ENCODE data around the gene LMO7.

LMO7 gene

GRCh38 chr13:75889427-75889826 lies 253.3 kb downstream of the LMO7 start:
- in situ Hi-C loops (cut with HindIII; ENCODE audit: low pct_unique_long_range_greater_than_20kb, low sequenced_read_pairs): no loop called here
- no peak for DNase-seq (ENCODE audit: low read depth in 1 of 2, low spot score in 1 of 2)
- TF ChIP-seq JUND (IDR thresholded peaks at IDR 0.05; ENCODE audit: low read depth): no peak

GRCh38 chr13:75895168-75895567 lies 259.0 kb downstream of the LMO7 start:
- DNase-seq (ENCODE audit: low read depth in 1 of 2, low spot score in 1 of 2): no peak
- in situ Hi-C loops (cut with HindIII; ENCODE audit: low pct_unique_long_range_greater_than_20kb, low sequenced_read_pairs): no loop called here
- TF ChIP-seq JUND (IDR thresholded peaks at IDR 0.05; ENCODE audit: low read depth): no peak

GRCh38 chr13:75896271-75896670 lies 260.1 kb downstream of the LMO7 start:
- no peak for DNase-seq (ENCODE audit: low read depth in 1 of 2, low spot score in 1 of 2)
- in situ Hi-C loops (cut with HindIII; ENCODE audit: low pct_unique_long_range_greater_than_20kb, low sequenced_read_pairs): no loop called here
- TF ChIP-seq JUND (IDR thresholded peaks at IDR 0.05; ENCODE audit: low read depth): no peak

GRCh38 chr13:75897386-75897785 lies 261.3 kb downstream of the LMO7 start:
- in situ Hi-C loops (cut with HindIII; ENCODE audit: low pct_unique_long_range_greater_than_20kb, low sequenced_read_pairs): no loop called here
- DNase-seq (ENCODE audit: low read depth in 1 of 2, low spot score in 1 of 2): no peak

GRCh38 chr13:75901501-75901900 lies 265.4 kb downstream of the LMO7 start:
- TF ChIP-seq JUND (IDR thresholded peaks at IDR 0.05; ENCODE audit: low read depth): no peak
- DNase-seq (ENCODE audit: low read depth in 1 of 2, low spot score in 1 of 2): no peak
- in situ Hi-C loops (cut with HindIII; ENCODE audit: low pct_unique_long_range_greater_than_20kb, low sequenced_read_pairs): no loop called here

More at GRCh38 chr13:75897386-75897785, 261.3 kb downstream of the LMO7 start:
- TF ChIP-seq JUND (IDR thresholded peaks at IDR 0.05; ENCODE audit: low read depth): no peak

- no peak for DNase-seq (ENCODE audit: low read depth in 1 of 2, low spot score in 1 of 2)
- TF ChIP-seq JUND (IDR thresholded peaks at IDR 0.05; ENCODE audit: low read depth): no peak
- in situ Hi-C loops (cut with HindIII; ENCODE audit: low pct_unique_long_range_greater_than_20kb, low sequenced_read_pairs): no loop called here
Measured at GRCh38 chr13:75902166-75903104, 266.3 kb downstream of the LMO7 start.

- no peak for DNase-seq (ENCODE audit: low read depth in 1 of 2, low spot score in 1 of 2)
- no peak for TF ChIP-seq JUND (IDR thresholded peaks at IDR 0.05; ENCODE audit: low read depth)
- in situ Hi-C loops (cut with HindIII; ENCODE audit: low pct_unique_long_range_greater_than_20kb, low sequenced_read_pairs): no loop called here
Measured at GRCh38 chr13:75904012-75904411, 267.9 kb downstream of the LMO7 start.

GRCh38 chr13:75906315-75906714 lies 270.2 kb downstream of the LMO7 start:
- in situ Hi-C loops (cut with HindIII; ENCODE audit: low pct_unique_long_range_greater_than_20kb, low sequenced_read_pairs): no loop called here
- TF ChIP-seq JUND (IDR thresholded peaks at IDR 0.05; ENCODE audit: low read depth): no peak
- no peak for DNase-seq (ENCODE audit: low read depth in 1 of 2, low spot score in 1 of 2)

- no peak for DNase-seq (ENCODE audit: low read depth in 1 of 2, low spot score in 1 of 2)
- in situ Hi-C loops (cut with HindIII; ENCODE audit: low pct_unique_long_range_greater_than_20kb, low sequenced_read_pairs): no loop called here
- no peak for TF ChIP-seq JUND (IDR thresholded peaks at IDR 0.05; ENCODE audit: low read depth)
Measured at GRCh38 chr13:75907044-75907443, 270.9 kb downstream of the LMO7 start.

GRCh38 chr13:75908141-75908540 lies 272.0 kb downstream of the LMO7 start:
- in situ Hi-C loops (cut with HindIII; ENCODE audit: low pct_unique_long_range_greater_than_20kb, low sequenced_read_pairs): no loop called here
- no peak for TF ChIP-seq JUND (IDR thresholded peaks at IDR 0.05; ENCODE audit: low read depth)
- no peak for DNase-seq (ENCODE audit: low read depth in 1 of 2, low spot score in 1 of 2)
